Glomerular endothelial cell (primary cell): ENCODE results near the gene SEMA6D. TPM values are rescaled to one million over a fixed set of nuclear protein-coding genes. Genes with fewer than 3 reads are reported as not detected.

Source experiments
- DNase-seq: peaks from one replicate; pipeline ENCODE4 v3.0.0-alpha.2; 2011; ENCODE audit warnings: low read depth, low spot score; ENCODE audit errors: extremely low read depth
- total RNA-seq: library from RNA; depleted of rRNA; stranded (reverse); fragments of >200 nt; gene quantifications from 2 replicates; pipeline ENCODE4 v1.2.3, GENCODE V29; 2015

The SEMA6D gene
- total RNA-seq, 1 donor from 2014 or later: 5.6 TPM

GRCh38 chr15:47819158-47819557 is 101.9 kb downstream of the SEMA6D start:
- DNase-seq: no peak

- no peak for DNase-seq
Measured at GRCh38 chr15:47820057-47820746, 102.9 kb downstream of the SEMA6D start.

- no peak for DNase-seq
Measured at GRCh38 chr15:47820747-47821319, 103.5 kb downstream of the SEMA6D start.

GRCh38 chr15:47822048-47822447 is 104.7 kb downstream of the SEMA6D start:
- no peak for DNase-seq
